Umbilical cord (tissue), 2 donors: ENCODE data around the gene SGO1. TPM values are rescaled to one million over a fixed set of nuclear protein-coding genes. Genes with fewer than 3 reads are reported as not detected.
"Not testable (repeated sequence)": the region's sequence is repeated elsewhere in the genome, so short reads cannot be mapped to it uniquely, and the experiment has no call there.

Source experiments
- DNase-seq: peaks from one replicate; pipeline ENCODE4 v3.0.0-alpha.2; 2015; ENCODE audit warnings: low spot score
- total RNA-seq: library from RNA; depleted of rRNA; stranded (reverse); fragments of >200 nt; gene quantifications from one replicate; pipeline ENCODE4 v1.2.3, GENCODE V29; 2014; ENCODE audit warnings: low replicate concordance; ENCODE audit not compliant: insufficient read depth

The SGO1 gene
- total RNA-seq: 6.7 TPM

DNA sequence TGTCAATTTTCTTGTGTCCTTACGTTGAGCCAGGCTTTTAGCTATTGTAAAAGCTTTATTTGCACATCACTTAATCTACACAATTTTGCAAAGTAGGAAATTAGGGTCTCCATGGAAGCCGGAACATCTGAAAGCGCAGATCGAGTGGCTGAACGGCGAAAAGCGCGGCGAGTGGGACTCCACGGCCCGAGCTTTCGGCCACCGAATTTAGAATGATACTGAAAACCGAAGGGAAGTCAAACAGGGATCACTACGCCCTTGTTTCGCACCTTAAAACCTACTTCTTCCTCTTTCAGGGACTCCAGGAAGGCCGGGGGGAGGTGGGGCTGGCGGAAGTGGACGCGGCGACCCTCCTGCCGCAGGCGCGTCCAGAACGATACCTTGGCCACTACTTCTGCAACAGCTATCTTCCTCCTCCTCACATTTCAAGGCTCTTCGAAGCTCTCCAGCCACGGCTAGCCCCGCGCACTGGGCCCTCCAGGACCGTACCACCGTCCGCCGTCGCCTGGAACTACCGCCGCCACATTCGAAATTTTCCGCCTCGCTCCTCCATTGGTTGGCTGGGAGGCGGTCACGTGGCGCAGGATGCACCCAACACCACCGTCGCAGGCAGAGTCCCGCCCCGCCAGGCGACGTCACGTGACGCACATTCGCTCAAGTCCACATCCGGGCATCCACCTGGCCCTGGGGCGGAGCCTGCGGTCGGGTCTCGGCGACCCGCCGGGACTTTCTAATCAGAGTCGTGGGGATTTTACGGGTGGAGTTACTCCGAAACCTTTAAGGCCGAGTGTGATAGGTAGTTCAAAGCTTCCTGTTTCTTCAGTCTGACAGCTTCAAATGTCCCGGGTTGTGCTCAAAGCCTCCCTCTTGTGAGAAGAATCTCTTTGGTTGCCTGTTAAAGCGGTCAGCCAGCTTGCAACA lies at the start of gene SGO1:
Gene SGO1 (minus strand): TSS at position 528 of the 921 bp plus-strand sequence. CDS start 2,179 bp downstream, outside the sequence.
- peak; percentile 99 for DNase-seq

DNA sequence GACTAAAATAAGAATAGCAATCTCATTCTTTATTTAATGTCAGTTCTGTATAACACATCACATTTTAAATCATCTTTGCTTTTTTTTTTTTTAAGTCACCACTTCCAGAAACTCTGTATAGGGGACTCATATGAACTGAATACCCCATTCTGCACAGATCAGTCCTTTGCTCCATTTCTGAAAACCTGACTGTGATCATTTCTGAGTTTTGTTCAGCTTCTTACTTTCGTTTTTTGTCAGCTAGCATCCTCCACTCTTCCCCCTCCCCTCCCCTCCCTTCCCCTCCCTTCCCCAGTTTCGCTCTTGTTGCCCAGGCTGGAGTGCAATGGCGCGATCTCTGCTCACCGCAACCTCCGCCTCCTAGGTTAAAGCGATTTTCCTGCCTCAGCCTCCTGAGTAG lies 49.8 kb upstream of the SGO1 start:
- no peak for DNase-seq

DNA sequence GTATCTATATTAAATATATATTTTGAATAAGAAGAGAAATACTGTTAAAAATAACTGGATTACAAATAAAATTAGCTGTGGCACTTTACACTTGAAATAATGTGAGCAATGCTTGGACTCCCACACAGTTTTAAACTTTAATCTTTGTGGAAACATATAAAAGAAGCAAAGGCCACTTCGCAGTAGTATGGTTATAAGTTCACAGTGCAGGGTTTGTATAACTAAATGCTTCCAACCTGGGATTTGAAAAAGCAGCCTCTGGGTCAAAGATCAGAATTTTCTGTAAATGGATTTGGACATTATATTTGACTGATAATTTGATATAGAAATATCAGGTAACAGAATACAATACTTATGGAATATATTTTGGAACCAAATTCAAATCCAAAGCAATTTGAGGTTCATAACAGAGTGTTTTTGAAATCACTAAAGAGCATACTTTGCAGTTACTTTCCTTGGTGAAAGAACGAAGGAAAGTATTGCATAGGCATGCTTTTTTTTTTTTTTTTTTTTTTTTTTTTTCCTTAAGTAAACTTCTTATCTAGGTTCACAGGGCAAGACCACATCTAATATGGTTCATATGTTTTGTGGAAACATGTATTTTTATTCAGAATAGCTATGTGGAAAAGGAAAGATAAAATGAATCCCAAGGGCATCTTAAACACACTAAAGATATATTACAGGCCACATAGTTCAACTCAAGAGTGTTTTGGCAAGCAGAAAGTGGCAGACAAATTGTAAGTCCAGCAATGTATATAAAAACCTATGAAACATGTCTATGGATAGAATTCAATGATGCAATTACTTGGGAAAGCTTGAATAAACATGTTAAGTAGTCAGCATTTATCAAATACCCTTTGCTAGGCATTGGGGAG lies 47.1 kb upstream of the SGO1 start:
- DNase-seq: peak; percentile 78

DNA sequence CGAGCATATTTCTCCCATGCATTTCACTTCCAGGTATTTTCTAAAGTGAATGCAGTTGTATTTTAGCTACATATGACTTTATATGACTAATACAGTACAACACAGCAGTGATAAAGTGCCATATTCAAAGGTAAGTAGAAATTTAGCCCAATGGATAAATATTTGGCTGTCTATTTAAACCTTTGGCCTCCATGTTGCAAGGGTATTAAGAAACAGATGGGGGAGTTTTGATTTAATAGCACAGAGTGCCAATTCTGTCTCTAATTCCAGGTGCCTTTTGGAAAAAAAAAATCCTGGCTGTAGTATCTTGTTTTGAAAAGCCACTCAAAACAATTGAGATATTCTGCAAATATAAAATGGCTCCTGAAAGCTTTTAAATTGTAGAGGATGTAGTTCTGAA lies 44.9 kb upstream of the SGO1 start:
- DNase-seq: no peak

DNA sequence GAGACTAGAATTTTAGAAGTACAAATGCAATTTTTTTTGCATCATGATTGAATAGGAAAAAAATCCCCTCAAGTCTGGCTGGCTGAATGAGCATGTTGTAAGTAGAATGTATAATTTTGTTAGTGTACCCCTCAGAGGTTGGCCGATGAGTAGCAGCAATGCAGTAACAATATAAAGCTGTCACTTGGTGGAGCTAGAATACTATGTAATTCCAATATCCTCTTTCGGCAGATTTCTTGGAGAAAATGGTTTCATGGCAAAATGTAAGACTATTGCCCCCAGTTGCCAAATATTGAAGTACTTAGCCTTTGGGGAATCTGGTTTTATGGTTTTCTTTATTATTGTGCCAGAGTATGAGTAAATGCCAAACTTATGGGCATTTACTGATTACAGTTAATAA lies 39.8 kb upstream of the SGO1 start:
- peak; percentile 60 for DNase-seq

GRCh38 chr3:20222274-20222673 lies 36.3 kb upstream of the SGO1 start:
- no peak for DNase-seq

- no peak for DNase-seq
Measured at GRCh38 chr3:20218215-20218614, 32.2 kb upstream of the SGO1 start.

- DNase-seq: no peak
Measured at GRCh38 chr3:20215636-20216035, 29.6 kb upstream of the SGO1 start.

DNA sequence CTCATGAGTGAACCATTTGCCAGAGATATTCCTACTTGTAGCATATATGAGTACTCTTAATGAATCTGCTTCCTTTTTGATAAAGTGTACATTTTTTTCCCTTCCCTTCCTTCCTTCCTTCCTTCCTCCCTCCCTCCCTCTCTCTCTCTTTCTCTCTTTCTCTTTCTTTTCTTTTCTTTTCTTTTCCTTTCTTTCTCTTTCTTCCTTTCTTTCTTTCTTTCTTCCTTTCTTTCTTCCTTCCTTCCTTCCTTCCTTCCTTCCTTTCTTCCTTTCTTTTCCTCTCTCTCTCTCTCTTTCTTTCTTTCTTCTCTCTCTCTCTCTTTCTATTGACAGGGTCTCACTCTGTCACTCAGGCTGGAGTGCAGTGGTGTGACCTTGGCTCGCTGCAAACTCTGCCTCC lies 27.5 kb upstream of the SGO1 start:
- DNase-seq: not testable (repeated sequence)

- not testable (repeated sequence) for DNase-seq
Measured at GRCh38 chr3:20207945-20208344, 21.9 kb upstream of the SGO1 start.

GRCh38 chr3:20205898-20206297 lies 19.9 kb upstream of the SGO1 start:
- not testable (repeated sequence) for DNase-seq

DNA sequence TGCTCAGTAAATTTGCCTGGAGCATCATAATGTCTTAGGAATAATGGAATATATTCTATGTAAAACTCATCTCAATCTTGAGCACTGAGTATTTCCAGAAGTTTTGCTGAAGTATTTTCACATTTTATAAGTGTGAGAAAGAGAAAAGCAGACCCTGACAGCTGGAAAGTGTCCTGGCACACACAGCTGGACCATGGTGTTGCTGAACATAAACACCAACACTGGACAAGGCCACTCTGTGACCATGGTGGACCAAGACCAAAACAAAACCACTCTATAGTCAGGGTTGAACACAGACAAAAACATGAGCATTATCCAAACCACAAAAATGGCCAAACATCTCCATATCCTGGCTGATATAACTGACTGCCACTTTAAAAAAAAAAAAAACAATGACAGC lies 15.1 kb upstream of the SGO1 start:
- DNase-seq: no peak

- DNase-seq: no peak
Measured at GRCh38 chr3:20197775-20198174, 11.8 kb upstream of the SGO1 start.

DNA sequence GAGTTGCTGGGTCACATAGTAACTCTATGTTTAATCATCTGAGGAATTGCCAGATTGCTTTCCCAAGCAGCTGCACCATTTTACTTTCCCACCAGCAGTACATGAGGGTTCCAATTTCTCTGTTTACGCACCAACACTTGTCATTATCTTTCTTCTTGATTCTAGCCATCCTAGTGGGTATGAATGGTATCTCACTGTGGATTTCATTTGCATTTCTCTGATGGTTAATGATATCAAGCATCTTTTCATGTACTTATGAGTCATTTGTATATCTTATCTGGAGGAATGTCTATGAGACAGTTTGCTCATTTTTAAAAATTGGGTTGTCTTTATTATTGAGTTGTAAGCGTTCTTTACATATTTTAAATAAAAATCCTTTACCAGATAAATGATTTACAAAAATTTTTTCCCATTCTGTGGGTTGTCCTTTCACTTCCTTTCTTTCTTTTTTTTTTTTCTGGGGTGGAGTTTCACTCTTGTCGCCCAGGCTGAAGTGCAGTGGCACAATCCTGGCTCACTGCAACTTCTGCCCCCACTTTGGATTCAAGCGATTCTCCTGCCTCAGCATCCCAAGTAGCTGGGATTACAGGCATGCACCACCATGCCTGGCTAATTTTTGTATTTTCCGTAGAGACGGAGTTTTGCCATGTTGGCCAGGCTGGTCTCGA lies 8.9 kb upstream of the SGO1 start:
- DNase-seq: no peak

- no peak for DNase-seq
Measured at GRCh38 chr3:20190991-20191390, 5.0 kb upstream of the SGO1 start.

DNA sequence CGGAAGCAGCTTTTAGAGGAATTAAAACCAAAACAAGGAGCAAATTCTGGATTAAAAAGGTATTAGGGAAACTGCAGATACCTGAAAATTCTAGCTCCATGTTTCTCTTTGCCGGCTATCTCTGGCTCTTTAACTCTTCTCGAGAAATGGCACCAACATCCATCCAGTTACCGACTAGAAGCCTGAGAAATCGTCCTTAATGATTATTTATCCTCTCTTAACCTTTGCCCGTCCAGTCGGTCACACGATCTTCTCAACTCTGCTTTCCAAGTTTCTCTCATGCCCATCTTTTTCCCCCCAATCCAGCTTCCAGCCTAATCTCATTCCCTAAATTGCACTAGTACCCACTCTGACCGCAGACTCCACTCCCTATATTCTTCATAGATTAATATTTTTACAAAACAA lies 596 bp upstream of the SGO1 start:
- no peak for DNase-seq

GRCh38 chr3:20185331-20185678 lies 701 bp downstream of the SGO1 start:
- DNase-seq: peak; percentile 4

GRCh38 chr3:20182206-20182605 lies 3.8 kb downstream of the SGO1 start:
- no peak for DNase-seq

GRCh38 chr3:20181276-20181675 lies 4.7 kb downstream of the SGO1 start:
- DNase-seq: no peak

GRCh38 chr3:20173844-20174410 lies 12.1 kb downstream of the SGO1 start:
- no peak for DNase-seq

DNA sequence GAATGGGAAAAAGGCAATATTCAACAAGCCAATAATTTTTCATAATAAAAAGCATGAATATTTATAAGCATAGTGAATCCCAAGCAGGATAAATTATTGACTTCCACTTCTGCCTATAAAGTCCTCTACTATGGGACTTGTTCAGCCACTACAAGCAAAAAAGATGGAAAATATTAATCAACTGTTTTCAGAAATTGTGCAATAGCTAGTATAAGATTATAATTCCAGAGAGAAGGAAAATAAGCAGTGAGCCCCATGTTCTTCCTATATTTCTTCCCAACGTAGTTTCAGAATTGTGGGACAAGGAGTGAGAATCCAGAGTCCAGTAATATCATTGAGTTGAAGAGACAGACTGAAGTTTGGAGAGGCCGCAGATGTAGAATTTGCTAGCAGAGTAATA lies 24.3 kb downstream of the SGO1 start:
- no peak for DNase-seq

DNA sequence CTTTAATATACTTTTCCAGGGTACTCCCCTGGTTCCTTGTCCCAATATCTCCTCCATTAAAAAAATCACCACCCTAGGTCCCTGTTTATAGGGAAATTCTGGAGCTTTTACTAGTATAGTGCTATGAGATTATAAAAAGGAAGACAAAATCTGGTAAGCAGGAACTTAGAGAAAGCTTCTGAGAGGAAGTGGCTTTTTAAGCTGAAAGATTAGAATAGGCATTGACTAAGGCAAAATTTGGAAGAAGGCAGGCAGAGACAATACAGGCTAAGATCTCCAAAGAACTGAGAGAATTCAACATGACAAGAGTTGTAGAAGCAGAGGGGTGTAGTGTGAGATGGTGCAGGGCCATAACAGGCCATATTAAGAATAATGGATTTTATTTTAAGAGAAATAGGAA lies 25.8 kb downstream of the SGO1 start:
- DNase-seq: no peak
